Endothelial cell of umbilical vein (primary cell): ENCODE data around the gene PDE6B. TPM values are rescaled to one million over a fixed set of nuclear protein-coding genes. Genes with fewer than 3 reads are reported as not detected.

ENCODE experiments used
- BruUV-seq: library from RNA; stranded (reverse); fragments of 400-500 nt; replicated peaks from 2 replicates; lab custom pipeline; 2021; lab: Mats Ljungman, UMichigan
- CTCF ChIA-PET: fragments of 300-600, 350-600 bp; sonication (Branson Sonifier 250); formaldehyde crosslinking; loops from one replicate; lab custom pipeline; 2021; ENCODE audit warnings: antibody characterized with exemption, inconsistent platforms; lab: Charles Lee
- POLR2A ChIA-PET: fragments of 300-600, 350-600 bp; sonication (Branson Sonifier 250); formaldehyde crosslinking; loops from one replicate; lab custom pipeline; 2021; ENCODE audit warnings: antibody characterized with exemption, inconsistent platforms; lab: Charles Lee
- DNase-seq: peaks from one replicate; pipeline ENCODE4 v3.0.0-alpha.2; 2011; ENCODE audit warnings: low read depth, low spot score
- FAIRE-seq: peaks from 2 replicates; lab custom pipeline; 2011; peaks lifted over from hg19 to GRCh38; lab: Jason Lieb, UNC
- H2AFZ ChIP-seq: 2 replicates; pipeline ENCODE4 v1.6.0; 2012; ENCODE audit warnings: low read depth, low read length, control low read depth, inconsistent platforms
- H3K27ac ChIP-seq: 2 replicates; pipeline ENCODE4 v1.5.1; 2011; ENCODE audit warnings: low read depth, mild to moderate bottlenecking, control low read depth, low read length, moderate library complexity; ENCODE audit not compliant: insufficient read depth
- H3K27me3 ChIP-seq, 2 experiments: 2 replicates each; pipeline versions ENCODE4 v1.6.0 to v1.6.1; 2011; ENCODE audit warnings: low read length in 2 of 2, mixed read lengths in 1 of 2; ENCODE audit not compliant: control insufficient read depth in 2 of 2, insufficient read depth in 2 of 2
- H3K36me3 ChIP-seq, 2 experiments: 2 replicates in 1 of 2; 3 replicates in 1 of 2; pipeline ENCODE4 v1.5.1; 2011; ENCODE audit warnings: low read length in 2 of 2, mild to moderate bottlenecking in 1 of 2, moderate library complexity in 1 of 2; ENCODE audit not compliant: control insufficient read depth in 2 of 2, insufficient read depth in 2 of 2; ENCODE audit errors: extremely low read depth in 1 of 2
- H3K4me1 ChIP-seq: 3 replicates; pipeline ENCODE4 v1.5.1; 2011; ENCODE audit warnings: mild to moderate bottlenecking, low read length; ENCODE audit not compliant: control insufficient read depth, insufficient read depth; ENCODE audit errors: extremely low read depth
- H3K4me2 ChIP-seq: 2 replicates; pipeline ENCODE4 v1.6.1; 2011; ENCODE audit warnings: low read length, control low read depth, mixed read lengths; ENCODE audit not compliant: insufficient read depth
- H3K4me3 ChIP-seq, 3 experiments: fragments of 200-600 bp in 1 of 3; sonication (generic), shearing (Covaris generic) in 1 of 3; replicated peaks in 1 of 3; 2 replicates each; pipeline ENCODE4 v1.5.1; 2011 to 2016; ENCODE audit warnings: control low read depth in 3 of 3, low read length in 3 of 3, mild to moderate bottlenecking in 2 of 3, inconsistent platforms in 1 of 3, low read depth in 1 of 3, moderate library complexity in 1 of 3; ENCODE audit not compliant: insufficient read depth in 1 of 3
- H3K79me2 ChIP-seq: 2 replicates; pipeline ENCODE4 v1.6.0; 2012; ENCODE audit warnings: low read length, inconsistent platforms; ENCODE audit not compliant: control insufficient read depth, insufficient read depth
- H3K9ac ChIP-seq: replicated peaks from 2 replicates; pipeline ENCODE3; 2011; ENCODE audit warnings: low read length, control low read depth; ENCODE audit not compliant: insufficient read depth; ENCODE audit errors: extremely low read depth
- H3K9me1 ChIP-seq: replicated peaks from 3 replicates; pipeline ENCODE4 v1.6.0; 2011; ENCODE audit warnings: mild to moderate bottlenecking, low read length; ENCODE audit not compliant: control insufficient read depth, insufficient read depth; ENCODE audit errors: extremely low read depth
- H3K9me3 ChIP-seq: replicated peaks from 2 replicates; pipeline ENCODE4 v1.5.1; 2012; ENCODE audit warnings: low read length, inconsistent platforms; ENCODE audit not compliant: control insufficient read depth, insufficient read depth
- H4K20me1 ChIP-seq: replicated peaks from 2 replicates; pipeline ENCODE3; 2011; ENCODE audit warnings: mild to moderate bottlenecking, low read length; ENCODE audit not compliant: control insufficient read depth, insufficient read depth; ENCODE audit errors: extremely low read depth
- CTCF ChIP-seq, 2 donors: IDR thresholded peaks; 1 replicate in 1 of 2; 2 replicates in 1 of 2; pipeline ENCODE4 v1.5.1; 2011; ENCODE audit warnings: low read length in 2 of 2, mild to moderate bottlenecking in 2 of 2, moderate library complexity in 2 of 2, control low read depth in 1 of 2, inconsistent platforms in 1 of 2, low read depth in 1 of 2; ENCODE audit not compliant: insufficient read depth in 1 of 2; ENCODE audit errors: extremely low read depth in 1 of 2
- EZH2 ChIP-seq: IDR thresholded peaks from 2 replicates; pipeline ENCODE4 v1.6.1; 2012; ENCODE audit warnings: borderline replicate concordance, low read depth, mild to moderate bottlenecking, moderate library complexity, low read length, inconsistent platforms; ENCODE audit not compliant: severe bottlenecking
- FOS ChIP-seq: IDR thresholded peaks from 2 replicates; pipeline ENCODE4 v1.6.1; 2011; ENCODE audit warnings: mild to moderate bottlenecking, low read length, moderate library complexity, borderline replicate concordance; ENCODE audit not compliant: insufficient read depth
- GATA2 ChIP-seq: IDR thresholded peaks from 2 replicates; pipeline ENCODE4 v1.7.0; 2011; ENCODE audit warnings: low read depth, mild to moderate bottlenecking, moderate library complexity, mixed read lengths, low read length; ENCODE audit not compliant: insufficient read length, insufficient read depth
- JUN ChIP-seq: IDR thresholded peaks from 2 replicates; pipeline ENCODE4 v1.6.1; 2011; ENCODE audit warnings: borderline replicate concordance, low read depth; ENCODE audit not compliant: insufficient read length, insufficient read depth
- MAX ChIP-seq: IDR thresholded peaks from 2 replicates; pipeline ENCODE4 v1.6.1; 2011; ENCODE audit not compliant: insufficient read depth, insufficient read length
- MYC ChIP-seq: IDR thresholded peaks from one replicate; pipeline ENCODE4 v1.6.1; 2011; ENCODE audit warnings: mild to moderate bottlenecking, low read depth, low read length
- POLR2A ChIP-seq: IDR thresholded peaks from 2 replicates; pipeline ENCODE4 v1.6.1; 2012; ENCODE audit warnings: low read depth, mild to moderate bottlenecking, control low read depth, low read length
- POLR2AphosphoS5 ChIP-seq: IDR thresholded peaks from 2 replicates; pipeline ENCODE4 v1.6.1; 2012; ENCODE audit warnings: low read depth, mild to moderate bottlenecking, control low read depth, low read length, moderate library complexity; ENCODE audit not compliant: insufficient read depth
- dilution Hi-C: fragments of 300-500 bp; cut with MboI; formaldehyde crosslinking; loops from one replicate; pipeline ENCODE4 v1.15.0; 2019; ENCODE audit warnings: low sequenced_read_pairs; ENCODE audit not compliant: extremely low pct_ligation_motif_present
- intact Hi-C: fragments of 100-400 bp; cut with micrococcal nuclease; formaldehyde crosslinking; loops from one replicate; pipeline ENCODE4 v1.10.0; 2022
- polyA plus RNA-seq, 4 experiments: library from polyadenylated mRNA; depleted of rRNA in 3 of 4; stranded (reverse) in 3 of 4; unstranded in 1 of 4; fragments of >200 nt; gene quantifications; 2 replicates each; pipeline versions ENCODE4 v1.2.1 to v1.2.3, GENCODE V29; 2011 to 2012; ENCODE audit warnings: missing spikeins in 1 of 4
- total RNA-seq: library from RNA; stranded (reverse); gene quantifications from 2 replicates; pipeline ENCODE4 v1.2.3, GENCODE V29; 2021

The PDE6B gene
- total and polyA plus RNA-seq, 2 donors (not counting 3 experiments of a cell fraction or from before 2014, with no cell fraction given), result 0.77 to 1.8 TPM

GRCh38 chr4:700587-701264 is 75.4 kb downstream of the PDE6B start:
- H3K4me1 ChIP-seq, result no peaks in the 10 kb centered on the region
- no TSS peak for BruUV-seq
- CTCF ChIA-PET, result interaction anchor here (0.9 to 1.8 kb wide), 2 partner anchors 17 to 456 kb away, joined by 3 to 10 read pairs; no protein-coding TSS in a partner anchor
- POLR2A ChIA-PET, result no interaction called here
- FAIRE-seq (no peak), DNase-seq (no peak)
- no peak overlapping the region for H3K27ac ChIP-seq
- H3K4me2 ChIP-seq, result no peak overlapping the region
- no peaks in the 10 kb centered on the region for H4K20me1 ChIP-seq
- no peaks in the 10 kb centered on the region for H3K9me3 ChIP-seq
- no peaks in the 10 kb centered on the region for H3K79me2 ChIP-seq
- H3K9ac ChIP-seq, result no peak overlapping the region
- dilution Hi-C loops, result no loop called here
- no peak overlapping the region for H3K4me3 ChIP-seq
- H3K36me3 ChIP-seq, result no peaks in the 10 kb centered on the region
- TF ChIP-seq JUN, result no peak
- no peak for TF ChIP-seq MYC
- TF ChIP-seq EZH2, result no peak
- TF ChIP-seq POLR2AphosphoS5, result no peak
- no peaks in the 10 kb centered on the region for H3K9me1 ChIP-seq
- intact Hi-C loops, result no loop called here
- H2AFZ ChIP-seq, result no peak overlapping the region
- no peaks in the 10 kb centered on the region for H3K27me3 ChIP-seq

- Histone ChIP-seq H3K4me2 (no peak overlapping the region), H3K9me1 (no peaks in the 10 kb centered on the region), H3K27me3 (no peaks in the 10 kb centered on the region), H3K4me1 (peaks cover 7% of the 10 kb centered on the region), H3K4me3 (no peak overlapping the region), H3K9ac (no peak overlapping the region), H3K9me3 (no peaks in the 10 kb centered on the region), H3K36me3 (no peaks in the 10 kb centered on the region), H4K20me1 (no peaks in the 10 kb centered on the region), H2AFZ (no peak overlapping the region), H3K27ac (no peak overlapping the region), H3K79me2 (peaks cover 15% of the 10 kb centered on the region)
- intact Hi-C loops, result no loop called here
- TF ChIP-seq FOS, result no peak
- no peak for TF ChIP-seq GATA2
- no peak for TF ChIP-seq POLR2A
- no peak for TF ChIP-seq EZH2
- TF ChIP-seq MYC, result no peak
- TF ChIP-seq MAX, result no peak
- TF ChIP-seq JUN, result no peak
- TF ChIP-seq POLR2AphosphoS5, result no peak
- TF ChIP-seq CTCF (IDR thresholded peaks at IDR 0.05; ENCODE audit: extremely low read depth in 1 of 2, insufficient read depth in 1 of 2, low read depth in 1 of 2, low read length in 2 of 2), result no peak
- ChIA-PET CTCF (interaction anchor here (1.1 to 1.4 kb wide), 2 partner anchors 16 to 18 kb away, joined by 3 to 9 read pairs; no protein-coding TSS in a partner anchor), POLR2A (no interaction called here)
- DNase-seq, result no peak
- dilution Hi-C loops, result no loop called here
- FAIRE-seq, result no peak
- no TSS peak for BruUV-seq
These were observed 77.3 kb downstream of the PDE6B start for GRCh38 chr4:702618-703048.
